OCI-LY1 (cell line): ENCODE data around the gene TSPOAP1.

ENCODE experiments used
- H2AFZ ChIP-seq: fragments of 200-600 bp; sonication (generic), shearing (Covaris generic); 2 replicates; pipeline ENCODE4 v1.6.0; 2014; ENCODE audit warnings: antibody characterized with exemption, mild to moderate bottlenecking, low read length
- H3F3A ChIP-seq: fragments of 200-600 bp; sonication (generic), shearing (Covaris generic); 2 replicates; pipeline ENCODE4 v1.6.0; 2014; ENCODE audit warnings: mild to moderate bottlenecking, antibody characterized with exemption, low read length, moderate library complexity; ENCODE audit not compliant: insufficient read depth
- H3K27ac ChIP-seq: fragments of 200-600 bp; sonication (generic); 2 replicates; pipeline ENCODE4 v1.5.1; 2014; ENCODE audit warnings: low read length, mixed run types, mild to moderate bottlenecking, low read depth; ENCODE audit not compliant: poor library complexity, severe bottlenecking
- H3K27me3 ChIP-seq: fragments of 200-600 bp; sonication (generic); 2 replicates; pipeline ENCODE4 v1.6.0; 2014; ENCODE audit warnings: antibody characterized with exemption, mild to moderate bottlenecking, low read length, moderate library complexity; ENCODE audit not compliant: insufficient read depth
- H3K36me3 ChIP-seq: fragments of 200-600 bp; sonication (generic); 2 replicates; pipeline ENCODE4 v1.6.1; 2014; ENCODE audit warnings: mild to moderate bottlenecking, antibody characterized with exemption, low read length, moderate library complexity, mixed read lengths; ENCODE audit not compliant: insufficient read depth
- H3K4me1 ChIP-seq: fragments of 200-600 bp; sonication (generic); 2 replicates; pipeline ENCODE4 v1.5.1; 2014; ENCODE audit warnings: mild to moderate bottlenecking, low read length, moderate library complexity; ENCODE audit not compliant: insufficient read depth, severe bottlenecking
- H3K4me2 ChIP-seq: fragments of 200-600 bp; sonication (generic), shearing (Covaris generic); 2 replicates; pipeline ENCODE4 v1.6.1; 2014; ENCODE audit warnings: low read length
- H3K4me3 ChIP-seq: fragments of 200-600 bp; sonication (generic); 2 replicates; pipeline ENCODE4 v1.5.1; 2014; ENCODE audit warnings: low read length, low read depth, mild to moderate bottlenecking, mixed read lengths; ENCODE audit not compliant: poor library complexity, severe bottlenecking
- H3K79me2 ChIP-seq: fragments of 200-600 bp; shearing (Covaris generic); 2 replicates; pipeline ENCODE4 v1.6.1; 2016; ENCODE audit warnings: mixed run types, low read length, mixed read lengths; ENCODE audit not compliant: insufficient read depth
- H3K9ac ChIP-seq: fragments of 200-600 bp; sonication (generic), shearing (Covaris generic); 2 replicates; pipeline ENCODE4 v1.6.1; 2014; ENCODE audit warnings: mild to moderate bottlenecking, low read length, mixed read lengths
- H3K9me2 ChIP-seq: fragments of 200-600 bp; sonication (generic), shearing (Covaris generic); 2 replicates; pipeline ENCODE4 v1.6.1; 2014; ENCODE audit warnings: low read depth, mild to moderate bottlenecking, low read length, mixed read lengths
- H3K9me3 ChIP-seq: fragments of 200-600 bp; shearing (Covaris generic); 2 replicates; pipeline ENCODE4 v1.6.1; 2014; ENCODE audit warnings: low read length, mixed read lengths
- H4K20me1 ChIP-seq: fragments of 200-600 bp; sonication (generic), shearing (Covaris generic); 2 replicates; pipeline ENCODE4 v1.6.0; 2016; ENCODE audit warnings: mild to moderate bottlenecking, low read length; ENCODE audit not compliant: insufficient read depth
- EZH2 ChIP-seq: fragments of 200-600 bp; sonication (generic), shearing (Covaris generic); IDR thresholded peaks from 2 replicates; pipeline ENCODE4 v1.8.0; 2017; ENCODE audit warnings: borderline replicate concordance, mixed run types, mild to moderate bottlenecking, antibody characterized with exemption, low read length, moderate library complexity, mixed read lengths
- TF ChIP-seq, protein P1 (sequence below): fragments of 200-600 bp; sonication (generic), shearing (Covaris generic); IDR thresholded peaks from 2 replicates; pipeline ENCODE4 v1.5.1; 2017; ENCODE audit warnings: mild to moderate bottlenecking, antibody characterized with exemption, low read length, moderate library complexity, mixed read lengths

Gene TSPOAP1

GRCh38 chr17:58254803-58255202 lies 73.8 kb downstream of the TSPOAP1 start:
- peaks cover 3% of the 10 kb centered on the region for H3K4me1 ChIP-seq
- no peaks in the 10 kb centered on the region for H3K9me2 ChIP-seq
- no peak overlapping the region for H3K9ac ChIP-seq
- H3K79me2 ChIP-seq = no peaks in the 10 kb centered on the region
- no peak overlapping the region for H3K4me3 ChIP-seq
- no peak overlapping the region for H3K4me2 ChIP-seq
- no peaks in the 10 kb centered on the region for H3K36me3 ChIP-seq
- H3K27me3 ChIP-seq = peaks cover 6% of the 10 kb centered on the region; the same call in 1 of the 2 replicates
- TF ChIP-seq, protein P1, sequence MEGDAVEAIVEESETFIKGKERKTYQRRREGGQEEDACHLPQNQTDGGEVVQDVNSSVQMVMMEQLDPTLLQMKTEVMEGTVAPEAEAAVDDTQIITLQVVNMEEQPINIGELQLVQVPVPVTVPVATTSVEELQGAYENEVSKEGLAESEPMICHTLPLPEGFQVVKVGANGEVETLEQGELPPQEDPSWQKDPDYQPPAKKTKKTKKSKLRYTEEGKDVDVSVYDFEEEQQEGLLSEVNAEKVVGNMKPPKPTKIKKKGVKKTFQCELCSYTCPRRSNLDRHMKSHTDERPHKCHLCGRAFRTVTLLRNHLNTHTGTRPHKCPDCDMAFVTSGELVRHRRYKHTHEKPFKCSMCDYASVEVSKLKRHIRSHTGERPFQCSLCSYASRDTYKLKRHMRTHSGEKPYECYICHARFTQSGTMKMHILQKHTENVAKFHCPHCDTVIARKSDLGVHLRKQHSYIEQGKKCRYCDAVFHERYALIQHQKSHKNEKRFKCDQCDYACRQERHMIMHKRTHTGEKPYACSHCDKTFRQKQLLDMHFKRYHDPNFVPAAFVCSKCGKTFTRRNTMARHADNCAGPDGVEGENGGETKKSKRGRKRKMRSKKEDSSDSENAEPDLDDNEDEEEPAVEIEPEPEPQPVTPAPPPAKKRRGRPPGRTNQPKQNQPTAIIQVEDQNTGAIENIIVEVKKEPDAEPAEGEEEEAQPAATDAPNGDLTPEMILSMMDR = peak; percentile 31
- no peak for TF ChIP-seq EZH2
- H2AFZ ChIP-seq = no peak overlapping the region
- H4K20me1 ChIP-seq = no peaks in the 10 kb centered on the region
- H3K9me3 ChIP-seq = no peaks in the 10 kb centered on the region
- H3K27ac ChIP-seq = no peak overlapping the region
- H3F3A ChIP-seq = no peaks in the 10 kb centered on the region

DNA sequence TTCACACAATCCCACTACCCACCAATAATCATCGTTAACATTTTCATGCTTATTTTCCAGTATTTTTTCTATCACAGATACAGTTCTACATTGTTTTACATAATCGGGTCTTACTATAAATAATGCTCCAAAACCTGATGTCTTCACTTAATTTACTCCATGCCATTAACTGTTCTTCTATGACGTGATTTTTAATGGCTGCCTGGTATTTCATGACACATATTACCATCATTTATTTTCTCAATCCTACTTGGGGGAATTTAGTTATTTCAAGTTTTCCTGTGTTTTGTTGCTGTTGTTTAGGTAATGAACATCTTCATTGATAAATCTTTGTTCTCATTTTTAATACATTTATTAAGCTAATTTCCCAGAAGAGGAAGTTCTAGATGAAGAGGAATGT lies 75.5 kb downstream of the TSPOAP1 start:
- Histone ChIP-seq H4K20me1 (no peaks in the 10 kb centered on the region), H3K9me2 (no peaks in the 10 kb centered on the region), H3K4me2 (no peak overlapping the region), H2AFZ (no peak overlapping the region), H3K79me2 (no peaks in the 10 kb centered on the region), H3F3A (no peaks in the 10 kb centered on the region), H3K27ac (no peak overlapping the region), H3K4me3 (no peak overlapping the region), H3K27me3 (peaks cover 6% of the 10 kb centered on the region; the same call in 1 of the 2 replicates), H3K4me1 (peaks cover 4% of the 10 kb centered on the region), H3K9ac (no peak overlapping the region), H3K36me3 (no peaks in the 10 kb centered on the region), H3K9me3 (no peaks in the 10 kb centered on the region)
- no peak for TF ChIP-seq EZH2
- TF ChIP-seq, protein P1 = no peak

DNA sequence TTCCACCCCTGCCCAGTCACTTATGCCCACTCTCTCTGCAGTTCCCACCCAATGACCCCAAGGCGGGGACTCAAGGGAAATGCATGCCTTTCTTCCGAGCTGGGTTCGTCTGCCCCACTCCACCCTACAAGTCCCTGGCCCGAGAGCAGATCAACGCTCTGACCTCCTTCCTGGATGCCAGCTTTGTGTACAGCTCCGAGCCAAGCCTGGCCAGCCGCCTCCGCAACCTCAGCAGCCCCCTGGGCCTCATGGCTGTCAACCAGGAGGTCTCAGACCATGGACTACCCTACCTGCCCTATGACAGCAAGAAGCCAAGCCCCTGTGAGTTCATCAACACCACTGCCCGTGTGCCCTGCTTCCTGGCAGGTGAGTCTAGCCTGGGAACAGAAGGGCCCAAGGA lies 76.5 kb downstream of the TSPOAP1 start:
- Histone ChIP-seq H3K9ac (no peak overlapping the region), H3K4me1 (peaks cover 4% of the 10 kb centered on the region), H3K36me3 (no peaks in the 10 kb centered on the region), H3K27ac (no peak overlapping the region), H3K4me2 (no peak overlapping the region), H3K79me2 (no peaks in the 10 kb centered on the region), H3F3A (no peaks in the 10 kb centered on the region), H3K9me3 (no peaks in the 10 kb centered on the region), H4K20me1 (no peaks in the 10 kb centered on the region), H3K9me2 (no peaks in the 10 kb centered on the region), H2AFZ (no peak overlapping the region), H3K27me3 (peaks cover 6% of the 10 kb centered on the region; the same call in 1 of the 2 replicates), H3K4me3 (no peak overlapping the region)
- TF ChIP-seq EZH2 = no peak
- TF ChIP-seq, protein P1 = no peak
